Stimulated activated CD4-positive, alpha-beta T cell treated with anti-CD3 and anti-CD28 coated beads, Interleukin-2, amount 100 ng/mL, for 48 hours (primary cell): ENCODE measurements around the gene CLEC1A.

Experiments
- DNase-seq, 2 donors: peaks; one replicate each; pipeline ENCODE4 v3.0.0-alpha.2; 2020

CLEC1A gene

DNA sequence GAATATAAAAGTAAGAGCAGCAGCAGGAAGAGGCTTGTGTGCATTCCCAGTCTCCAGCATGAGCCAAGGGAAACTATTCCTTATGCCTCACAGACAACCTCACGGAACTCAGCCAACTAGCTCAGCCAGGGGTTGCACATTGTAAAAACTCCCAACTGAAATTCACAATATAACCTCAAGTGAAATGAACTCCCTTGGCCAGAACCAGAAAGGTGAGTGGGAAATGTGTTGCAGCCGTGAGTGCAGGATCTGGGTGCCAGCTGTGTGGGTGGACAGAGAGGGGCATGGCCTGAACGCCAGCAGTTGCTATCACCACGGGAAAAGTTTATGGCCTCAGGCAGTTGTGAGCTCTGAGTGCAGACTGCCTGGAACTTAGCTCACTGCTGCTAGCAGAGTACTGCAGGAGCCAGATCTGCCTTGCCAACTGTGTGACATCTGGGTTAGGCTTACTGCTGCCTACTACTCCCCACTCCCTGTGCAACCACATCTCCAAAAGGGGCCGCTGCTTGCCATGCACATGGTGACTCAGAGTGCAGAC, 2.3 kb upstream of the CLEC1A start:
- DNase-seq = no peak

DNA sequence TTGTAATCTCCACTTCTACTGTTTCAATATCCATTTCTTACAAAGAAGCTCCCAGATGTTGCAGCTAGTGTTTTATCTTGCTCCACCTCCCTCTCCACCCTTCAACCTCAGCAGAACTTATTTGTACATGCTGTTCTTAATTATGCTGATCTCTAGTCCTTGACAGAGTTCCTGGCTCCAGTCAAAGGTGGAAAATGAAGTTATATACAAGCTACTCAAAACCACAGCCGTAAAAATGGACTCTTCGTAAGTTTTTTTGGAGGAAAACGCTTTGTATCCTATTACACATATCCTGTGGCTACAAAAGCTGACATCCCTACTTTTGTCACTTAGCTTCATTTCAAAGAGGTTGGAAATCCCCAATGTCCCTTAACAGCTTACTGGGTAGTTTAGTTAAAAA, 1.3 kb downstream of the CLEC1A start:
- no peak for DNase-seq

DNA sequence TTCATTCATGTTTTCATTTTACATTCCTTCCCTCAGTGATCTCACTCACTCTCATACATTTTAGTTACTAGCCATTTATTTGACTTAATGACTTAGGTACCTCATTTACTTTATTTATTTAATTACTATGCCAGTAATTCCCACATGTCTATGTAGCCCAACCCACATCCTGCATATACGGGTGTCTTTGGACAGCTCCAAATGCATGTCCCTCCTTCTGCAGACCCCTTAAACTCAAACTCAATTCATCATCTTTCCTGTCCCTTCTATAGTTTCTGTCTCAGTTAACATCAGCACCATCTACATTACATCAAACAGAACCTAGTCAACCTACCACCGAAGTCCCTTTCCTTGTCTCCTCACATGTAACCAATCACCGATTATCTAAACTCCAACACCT, 2.8 kb downstream of the CLEC1A start:
- no peak for DNase-seq

DNA sequence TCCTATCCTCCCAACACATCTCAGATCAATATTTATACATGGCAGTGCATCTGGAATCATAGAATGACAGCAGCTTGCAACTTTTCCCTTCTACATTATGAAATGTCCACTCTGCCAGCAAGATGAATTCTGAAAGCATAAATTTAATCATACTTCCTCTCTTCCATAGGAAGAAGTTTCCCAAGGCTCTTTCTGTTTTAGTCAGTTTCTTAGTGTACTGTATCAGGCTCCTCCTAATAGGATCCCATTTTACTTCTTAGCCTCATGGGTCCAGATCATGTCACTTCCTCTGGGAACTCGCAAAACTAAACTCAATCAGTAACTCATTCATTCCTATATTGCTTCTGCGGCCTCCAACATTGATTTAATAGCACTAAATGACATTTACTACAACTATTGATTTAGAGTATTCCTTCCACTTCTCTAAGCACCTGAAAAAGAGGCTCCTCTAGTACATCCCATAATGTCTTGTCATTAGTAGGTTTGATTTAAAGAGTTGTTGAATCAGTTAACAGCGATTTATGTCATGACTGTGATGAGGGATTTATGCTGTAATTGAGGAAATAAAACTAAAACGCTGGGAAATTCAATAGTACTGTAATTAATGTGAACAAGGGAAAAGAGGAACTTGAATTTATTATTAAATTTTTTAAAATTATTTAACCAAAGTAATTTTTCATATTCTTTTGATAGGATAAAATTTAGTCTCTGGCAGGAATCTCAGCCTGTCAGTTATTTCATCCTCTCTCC, 4.0 kb downstream of the CLEC1A start:
- no peak for DNase-seq

DNA sequence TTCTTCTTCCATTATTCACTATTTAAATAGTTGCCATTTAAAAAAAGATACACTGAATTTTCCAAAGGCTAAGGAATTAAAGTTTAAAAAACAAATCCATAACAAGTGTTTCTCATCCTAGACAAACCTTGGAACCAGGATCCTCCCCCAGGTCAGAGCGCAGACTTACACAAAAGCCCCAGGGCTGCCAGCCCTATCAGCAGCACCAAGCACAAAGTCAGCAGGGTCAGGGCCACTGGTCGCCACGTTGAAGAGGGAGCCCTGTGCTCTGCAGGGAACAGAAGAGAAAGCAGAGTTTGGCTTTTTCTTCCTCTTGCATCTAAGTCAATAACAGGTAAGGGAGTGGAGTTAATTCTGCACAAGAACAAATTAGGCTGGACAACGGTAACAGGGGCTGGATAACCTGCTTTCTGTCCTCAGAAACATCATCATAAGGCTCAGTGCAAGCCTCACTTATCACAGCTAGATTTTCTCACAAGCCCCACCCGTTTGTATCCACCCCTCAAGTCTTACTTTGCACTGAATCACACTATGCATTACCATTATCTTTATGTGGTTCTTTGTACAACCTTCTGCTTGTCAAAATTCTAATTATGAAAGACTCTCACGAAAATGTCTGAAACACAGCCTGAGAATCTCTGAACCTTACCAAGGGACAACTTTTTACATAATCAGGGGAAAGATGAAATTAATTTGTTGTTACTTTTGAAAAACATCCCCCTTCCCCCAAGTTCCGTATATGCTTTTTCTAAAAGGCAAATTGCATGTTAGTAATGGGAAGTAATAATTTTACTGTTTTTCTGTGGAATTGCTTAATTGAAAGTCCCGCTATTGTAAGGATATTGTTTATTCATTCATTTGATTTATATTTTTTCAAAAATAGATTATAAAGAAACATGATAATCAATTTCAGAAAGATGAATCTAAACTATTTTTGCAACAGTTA, 9.6 kb downstream of the CLEC1A start:
- no peak for DNase-seq

DNA sequence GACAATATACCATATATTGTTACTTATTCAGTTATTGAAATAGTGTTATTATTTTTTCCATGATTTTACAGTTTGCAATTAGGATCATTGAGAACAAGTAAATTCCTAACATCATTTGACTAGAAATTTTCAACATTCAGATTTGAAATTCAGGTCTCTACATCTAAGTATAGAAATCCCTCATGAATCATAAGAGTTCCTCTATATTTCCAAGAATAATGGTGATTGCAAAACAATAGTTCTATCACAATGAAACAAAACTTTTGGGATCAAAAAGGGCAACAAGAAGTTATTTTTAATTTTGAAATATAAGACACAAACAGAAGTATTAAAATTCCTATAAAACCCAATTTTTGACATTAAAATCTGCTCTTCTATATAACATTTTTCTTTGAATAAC, 10.8 kb downstream of the CLEC1A start:
- DNase-seq = no peak

DNA sequence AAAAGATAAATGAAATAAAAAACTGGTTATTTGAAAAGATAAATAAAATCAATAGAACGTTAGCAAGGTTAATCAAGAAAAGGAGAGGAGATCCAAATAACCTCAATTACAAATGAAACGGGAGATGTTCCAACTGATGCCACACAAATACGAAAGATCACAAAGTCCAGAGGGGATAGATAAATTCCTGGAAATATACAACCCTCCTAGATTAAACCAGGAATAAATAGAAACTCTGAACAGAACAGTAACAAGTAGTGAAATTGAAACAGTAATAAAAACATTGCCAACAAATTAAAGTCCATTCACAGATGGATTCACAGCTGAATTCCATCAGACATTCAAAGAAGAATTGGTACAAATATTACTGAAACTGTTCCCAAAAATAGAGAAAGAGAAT, 12.4 kb downstream of the CLEC1A start:
- DNase-seq = no peak

DNA sequence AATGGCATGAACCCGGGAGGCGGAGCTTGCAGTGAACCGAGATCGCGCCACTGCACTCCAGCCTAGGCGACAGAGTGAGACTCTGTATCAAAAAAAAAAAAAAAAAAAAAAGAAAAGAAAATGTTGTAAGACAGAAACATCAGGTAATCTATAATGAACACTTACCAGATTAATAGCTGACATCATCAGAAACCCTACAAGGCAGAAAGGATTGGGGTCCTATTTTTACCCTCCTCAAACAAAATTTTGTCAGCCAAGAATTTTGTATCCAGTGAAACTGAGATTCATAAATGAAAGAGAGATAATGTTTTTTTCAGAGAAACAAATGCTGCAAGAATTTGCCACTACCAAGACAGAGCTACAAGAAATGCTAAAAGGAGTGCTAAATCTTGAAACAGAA, 14.1 kb downstream of the CLEC1A start:
- no peak for DNase-seq

DNA sequence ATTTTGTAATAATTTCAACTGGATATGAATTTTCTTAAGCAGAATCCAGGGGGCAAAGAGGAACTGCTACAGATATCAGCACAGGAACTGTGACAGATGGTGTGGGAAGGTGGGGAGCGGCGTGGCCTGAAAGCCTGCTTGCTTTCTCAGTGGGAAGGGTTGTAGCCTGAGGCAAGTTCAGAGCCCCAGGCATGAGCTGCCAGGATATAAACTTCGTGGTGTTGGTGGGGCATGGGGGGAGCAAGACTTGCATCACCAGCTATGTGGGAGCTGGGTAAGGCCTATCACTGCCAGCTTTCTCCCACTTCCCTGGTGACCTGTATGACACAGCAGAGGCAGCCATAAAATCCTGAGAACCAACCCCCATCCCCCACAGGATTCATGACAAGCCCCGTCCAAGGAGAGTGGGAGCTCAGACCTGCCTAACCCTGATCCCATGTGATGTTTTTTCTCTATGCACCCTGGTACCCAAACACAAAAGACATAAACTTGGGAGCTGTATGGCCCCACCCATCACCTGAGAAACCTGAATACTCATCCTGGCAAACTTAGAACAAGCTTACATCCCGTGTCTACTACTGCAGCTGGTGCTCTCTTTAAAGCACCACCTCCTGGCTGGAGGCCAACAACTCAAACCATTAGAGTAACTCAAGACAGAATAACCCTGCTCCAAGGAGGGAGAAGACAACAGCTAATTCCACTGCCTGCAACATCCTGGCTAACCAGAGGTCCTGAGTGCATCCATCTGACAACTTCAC, 16.5 kb downstream of the CLEC1A start:
- no peak for DNase-seq

DNA sequence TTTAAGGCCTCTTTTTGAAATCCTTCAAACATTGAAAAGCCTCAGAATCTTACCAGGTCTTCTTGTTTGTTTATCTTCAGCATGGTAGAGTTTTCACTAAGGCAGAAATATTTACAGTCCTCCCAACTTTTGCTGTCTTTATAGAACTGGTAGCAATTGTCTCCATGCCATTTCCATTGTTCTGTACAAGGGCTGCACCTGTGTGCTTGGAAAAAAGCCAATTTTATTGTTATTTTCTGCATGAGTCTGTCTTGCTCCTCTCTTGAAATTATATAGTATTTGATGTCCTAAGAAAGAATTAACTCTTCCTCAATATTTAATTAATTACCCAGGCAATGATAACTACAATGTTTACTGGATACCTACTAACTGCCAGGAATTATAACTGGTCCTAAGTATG, 23.3 kb downstream of the CLEC1A start:
- no peak for DNase-seq

DNA sequence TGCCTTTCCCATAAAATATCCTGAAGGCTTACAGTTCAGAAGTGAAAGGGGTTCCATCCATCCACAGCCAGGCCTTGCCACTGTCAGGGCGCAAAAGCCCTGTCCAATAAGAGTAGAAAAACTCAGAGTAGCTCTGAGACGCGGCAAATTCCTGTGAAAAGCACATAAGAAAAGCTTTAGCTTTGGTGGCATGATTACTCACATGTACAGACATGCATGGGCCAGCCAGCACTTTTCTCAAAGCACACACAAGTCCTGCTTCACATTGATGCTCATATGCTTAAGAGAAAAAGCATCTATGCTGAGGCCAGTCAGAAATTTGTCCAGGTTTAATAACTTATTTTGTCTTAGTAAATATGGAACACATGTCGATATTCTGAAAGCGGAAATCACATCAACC, 25.5 kb downstream of the CLEC1A start:
- DNase-seq = no peak

DNA sequence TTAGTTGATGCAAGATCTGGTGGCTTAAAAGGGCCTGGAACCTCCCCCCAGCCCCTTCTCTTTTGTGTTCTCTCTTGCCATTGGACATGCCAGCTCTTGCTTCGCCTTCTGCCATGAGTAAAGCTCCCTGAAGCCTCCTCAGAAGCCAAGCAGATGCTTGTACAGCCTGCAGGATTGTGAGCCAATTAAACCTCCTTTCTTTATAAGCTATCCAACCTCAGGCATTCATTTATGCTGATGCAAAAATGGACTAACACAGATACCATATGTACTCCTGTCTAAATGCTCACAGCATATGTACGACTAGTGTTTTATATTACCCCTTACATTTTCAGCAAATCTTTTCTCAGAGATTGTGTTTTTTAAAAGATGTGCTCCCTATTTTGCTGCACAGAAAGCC, 26.7 kb downstream of the CLEC1A start:
- DNase-seq = no peak

DNA sequence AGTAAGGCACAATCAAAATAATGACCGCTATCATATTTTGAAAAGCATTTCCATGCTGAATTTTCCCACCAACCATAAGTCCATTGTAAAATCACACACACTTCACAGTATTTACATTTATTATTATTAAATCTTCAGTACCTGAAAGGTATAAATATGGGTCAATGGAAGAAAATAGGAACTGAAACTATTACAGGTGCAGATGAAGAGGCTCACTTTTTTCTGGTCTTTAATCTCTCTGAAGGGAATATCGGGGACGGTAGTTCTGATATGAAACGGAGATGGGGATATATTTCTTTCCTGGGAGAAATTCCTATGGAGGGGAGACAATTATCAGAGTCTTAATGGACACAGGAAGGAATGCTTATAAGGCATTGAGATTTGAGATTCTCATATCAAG, 28.4 kb downstream of the CLEC1A start:
- no peak for DNase-seq

DNA sequence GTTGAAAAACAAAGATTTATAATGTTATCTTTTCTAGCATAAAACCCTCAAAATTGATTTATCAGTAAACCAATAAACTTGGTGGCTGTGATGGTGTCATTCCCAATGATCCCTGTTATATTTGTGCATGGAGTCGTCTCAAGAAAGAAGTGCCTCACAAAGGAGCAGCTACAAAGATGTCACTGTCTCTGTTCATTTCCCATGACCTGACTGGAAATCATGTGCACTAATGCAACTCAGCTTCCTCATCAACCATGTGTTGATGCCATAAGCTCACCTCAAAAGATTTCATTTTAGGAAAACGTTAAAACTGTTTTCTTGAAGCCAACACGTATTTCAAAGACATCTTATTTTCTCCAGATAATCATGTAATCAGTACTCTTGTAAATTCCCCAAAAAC, 28.8 kb downstream of the CLEC1A start:
- no peak for DNase-seq

DNA sequence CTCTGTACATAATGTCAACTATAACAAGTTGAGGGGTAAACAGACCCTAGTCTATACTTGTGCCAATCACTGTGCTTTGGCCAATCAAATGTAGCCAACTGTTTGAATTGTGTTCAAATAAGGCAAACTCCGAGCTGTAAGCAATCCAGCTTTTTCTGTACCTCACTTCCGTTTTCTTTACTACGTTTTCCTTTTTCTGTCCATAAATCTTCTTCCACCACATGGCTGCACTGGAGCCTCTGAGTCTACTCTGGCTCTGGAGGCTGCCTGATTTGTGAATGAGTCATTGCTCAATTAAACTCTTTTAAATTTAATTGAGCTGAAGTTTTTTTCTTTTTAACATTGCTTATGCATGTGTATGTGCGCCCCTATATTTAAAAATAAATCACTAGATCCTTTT, 29.7 kb downstream of the CLEC1A start:
- DNase-seq = no peak

DNA sequence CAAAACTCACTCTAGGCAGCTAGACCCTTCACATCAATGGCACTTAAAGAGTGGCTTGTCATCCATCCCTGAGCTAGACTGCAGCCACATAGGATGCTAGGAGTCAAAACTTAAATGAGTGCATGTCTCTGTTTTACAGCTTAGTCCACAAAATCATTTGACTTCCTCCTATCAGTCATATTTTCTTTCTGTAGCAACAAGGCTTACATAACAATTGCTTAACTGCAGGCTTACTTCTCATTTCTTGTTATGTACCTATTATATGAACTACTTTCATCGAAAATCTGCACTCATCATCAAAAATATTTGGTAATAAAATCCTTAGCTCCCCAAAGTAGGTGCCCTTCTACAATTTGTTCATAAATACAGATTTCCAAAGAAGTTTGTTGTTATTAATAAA, 30.1 kb downstream of the CLEC1A start:
- no peak for DNase-seq

DNA sequence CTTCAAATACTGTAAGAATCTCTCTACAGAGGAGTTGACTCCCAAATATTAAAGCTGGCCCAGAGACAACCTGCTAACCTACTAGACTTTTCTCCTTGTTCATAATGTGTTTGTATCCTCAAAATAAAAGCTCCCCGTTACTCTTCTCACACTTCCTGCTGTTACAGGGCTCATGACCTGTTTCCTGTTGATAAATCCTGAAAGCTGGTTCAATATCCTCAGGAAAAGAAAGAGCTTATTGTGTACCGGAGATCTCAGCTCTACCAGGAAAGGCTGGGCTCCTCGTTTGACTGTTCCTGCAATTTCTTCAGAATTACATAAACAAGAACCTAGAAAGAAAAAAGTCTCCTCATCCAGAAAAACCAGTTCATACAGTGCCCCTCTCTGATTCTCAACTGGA, 30.8 kb downstream of the CLEC1A start:
- no peak for DNase-seq

DNA sequence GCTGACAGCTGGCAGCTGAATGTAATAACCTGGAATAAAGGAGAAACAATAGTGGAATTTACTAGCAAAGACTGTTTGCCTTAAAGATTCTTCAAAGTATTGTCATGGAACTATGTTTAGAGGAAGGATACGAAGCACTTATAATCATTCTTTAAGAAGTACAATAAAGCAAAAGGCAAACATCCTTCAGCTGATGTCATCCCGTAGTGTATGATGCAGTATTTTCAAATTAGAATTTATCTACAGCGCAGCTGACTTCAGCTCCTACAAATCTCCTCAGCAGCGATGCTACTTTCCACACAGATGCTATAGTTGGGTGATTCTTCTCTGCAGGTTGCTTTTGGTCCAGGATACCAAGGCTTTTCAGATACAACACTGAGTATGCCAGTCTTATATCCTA, 31.5 kb downstream of the CLEC1A start:
- DNase-seq = no peak

DNA sequence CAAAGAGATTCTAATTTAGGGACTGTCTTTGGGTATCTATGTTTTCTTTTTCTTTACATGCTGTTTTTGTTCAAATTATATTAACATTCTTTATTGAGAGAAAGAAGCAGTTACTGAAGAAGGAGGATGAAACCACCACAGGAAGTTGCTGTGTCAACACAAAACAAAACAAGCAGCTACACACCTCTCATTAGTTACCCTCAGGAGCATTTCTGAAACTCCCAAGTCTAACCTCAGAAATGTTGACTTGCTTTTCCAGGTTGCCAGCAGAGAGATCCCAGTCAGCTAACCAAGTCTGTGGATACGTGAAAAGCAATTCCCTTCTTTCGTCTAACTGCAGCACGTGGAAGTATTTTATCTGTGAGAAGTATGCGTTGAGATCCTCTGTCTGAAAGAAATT, 33.5 kb downstream of the CLEC1A start:
- no peak for DNase-seq

DNA sequence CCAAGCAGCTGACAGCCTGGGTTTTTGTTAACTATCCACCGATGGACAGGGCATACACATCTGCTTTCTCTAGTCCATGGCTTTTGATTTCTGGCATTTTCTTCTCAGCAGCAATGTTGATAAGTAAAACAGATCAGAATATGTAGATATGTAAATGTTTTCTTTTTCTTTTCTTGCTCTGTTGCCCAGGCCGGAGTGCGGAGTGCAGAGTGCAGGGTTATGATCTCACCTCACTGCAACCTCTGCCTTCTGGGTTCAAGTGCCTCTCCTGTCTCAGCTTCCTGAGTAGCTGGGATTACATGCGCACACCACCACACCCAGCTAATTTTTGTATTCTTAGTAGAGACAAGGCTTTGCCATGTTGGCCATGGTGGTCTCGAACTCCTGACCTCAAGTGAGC, 40.4 kb downstream of the CLEC1A start:
- no peak for DNase-seq

DNA sequence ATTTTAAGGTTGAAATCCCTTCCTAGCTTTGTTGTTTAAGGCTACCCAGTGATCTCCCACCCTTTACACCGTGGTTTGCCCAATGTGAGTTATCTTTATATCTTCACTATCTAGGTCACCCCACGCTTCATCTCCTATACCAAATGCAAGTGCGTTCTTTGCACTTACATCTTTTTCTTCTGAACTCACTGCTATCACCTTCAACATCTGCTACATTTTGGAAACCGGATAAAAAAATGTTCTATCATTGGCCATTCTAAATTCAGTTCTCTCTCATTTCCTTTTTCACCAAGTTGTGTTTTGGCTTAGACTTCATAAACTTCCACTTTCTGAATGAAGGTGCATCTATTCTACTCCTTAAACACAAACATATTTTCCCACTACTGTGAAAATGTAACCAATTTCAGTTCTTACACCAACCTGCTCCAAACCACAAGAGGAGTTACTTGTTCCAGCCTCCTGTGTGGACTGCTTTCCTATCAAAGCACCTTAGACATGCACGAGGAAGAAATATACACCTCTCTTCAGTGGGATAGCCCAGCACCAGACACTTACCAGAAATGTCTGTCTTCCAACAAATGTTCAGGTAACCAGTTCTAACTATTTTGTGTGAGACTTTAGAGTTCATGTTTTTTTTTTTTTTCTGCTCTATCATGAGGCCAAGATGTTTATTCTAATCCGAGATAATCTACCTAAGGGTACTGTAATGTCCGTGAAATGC, 46.4 kb downstream of the CLEC1A start:
- no peak for DNase-seq

DNA sequence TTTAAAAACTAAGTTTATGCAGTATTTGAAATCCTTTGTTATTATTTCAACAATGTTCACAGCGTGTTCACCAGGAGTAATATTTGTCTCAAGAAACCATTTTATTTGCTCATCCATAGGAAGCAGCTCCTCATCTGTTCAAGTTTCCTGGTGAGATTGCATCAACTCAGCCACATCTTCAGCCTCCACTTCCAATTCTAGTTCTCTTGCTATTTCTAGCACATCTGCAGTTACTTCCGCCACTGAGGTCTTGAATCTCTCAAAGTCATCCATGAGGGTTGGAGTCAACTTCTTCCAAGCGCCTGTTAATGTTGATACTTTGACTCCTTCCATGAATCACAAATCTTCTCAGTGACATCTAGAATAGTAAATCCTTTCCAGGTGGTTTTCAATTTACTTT, 50.3 kb downstream of the CLEC1A start:
- no peak for DNase-seq

DNA sequence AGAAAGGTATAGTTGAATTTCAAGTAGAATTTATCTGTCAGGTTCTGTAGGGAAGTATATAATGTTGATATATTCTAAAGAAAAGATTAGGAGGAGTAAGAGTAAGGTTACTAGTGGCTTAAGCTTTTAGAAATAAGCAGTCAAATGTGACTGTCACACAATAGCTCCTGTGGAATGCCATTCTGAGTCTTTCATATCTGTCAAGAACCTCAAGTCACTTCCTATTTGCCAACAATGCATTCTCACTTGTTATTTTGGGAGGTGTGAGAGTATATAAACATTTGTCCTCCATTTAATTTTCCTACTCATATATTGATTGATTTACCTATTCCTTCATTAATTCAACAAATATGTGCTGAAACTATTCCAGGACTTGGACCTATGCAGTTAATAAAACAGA, 56.6 kb downstream of the CLEC1A start:
- no peak for DNase-seq
